Activated T-cell treated with anti-CD3 and anti-CD28 coated beads for 48 hours (primary cell): ENCODE data around the gene ARVCF.
A peak's percentile ranks its signal among the peaks of the same experiment; 100 is the strongest.

ENCODE experiments used
- DNase-seq: peaks from one replicate; pipeline ENCODE4 v3.0.0-alpha.2; 2020; ENCODE audit warnings: low read depth

ARVCF gene

GRCh38 chr22:20031732-20032406, 15.2 kb upstream of the ARVCF start:
- DNase-seq: no peak

- DNase-seq: no peak
These were observed 13.1 kb upstream of the ARVCF start for GRCh38 chr22:20029550-20030225.

GRCh38 chr22:20028855-20029549, 12.4 kb upstream of the ARVCF start:
- DNase-seq: no peak

DNA sequence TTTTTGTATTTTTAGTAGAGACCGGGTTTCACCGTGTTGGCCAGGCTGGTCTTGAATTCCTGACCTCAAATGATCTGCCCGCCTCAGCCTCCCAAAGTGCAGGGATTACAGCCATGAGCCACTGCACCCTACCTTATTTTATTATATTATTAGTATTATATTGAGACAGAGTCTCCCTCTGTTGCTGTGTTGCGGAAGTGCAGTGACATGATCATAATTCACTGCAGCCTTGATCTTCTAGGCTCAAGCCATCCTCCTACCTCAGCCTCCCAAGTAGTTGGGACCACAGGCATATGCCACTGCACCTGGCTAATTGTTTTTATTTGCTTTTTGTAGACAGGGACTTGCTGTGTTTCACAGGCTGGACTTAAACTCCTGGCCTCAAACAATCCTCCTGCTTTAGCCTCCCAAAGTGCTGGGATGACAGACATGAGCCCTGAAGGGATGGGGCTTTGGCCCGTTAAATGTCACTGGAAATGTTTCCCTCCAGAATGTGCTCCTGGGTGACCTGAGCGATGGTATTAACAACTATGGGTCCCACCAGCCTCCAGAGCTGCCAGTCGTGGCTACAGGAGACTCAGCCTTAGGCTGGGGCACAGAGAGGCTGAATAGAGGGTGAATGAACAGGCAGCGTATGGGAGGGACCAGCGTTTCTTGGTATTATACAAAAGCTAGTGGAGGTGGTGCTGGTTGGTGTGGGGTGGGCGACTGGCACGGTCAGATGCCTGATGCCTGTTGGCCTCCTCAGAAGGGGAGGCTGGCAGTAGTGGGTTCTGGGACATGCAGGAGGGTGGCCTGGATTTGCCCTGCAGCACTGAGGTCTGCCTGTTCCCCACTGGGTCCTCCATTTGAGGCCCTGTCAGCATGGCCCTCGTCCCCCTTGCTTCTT, 11.6 kb upstream of the ARVCF start:
- no peak for DNase-seq

DNA sequence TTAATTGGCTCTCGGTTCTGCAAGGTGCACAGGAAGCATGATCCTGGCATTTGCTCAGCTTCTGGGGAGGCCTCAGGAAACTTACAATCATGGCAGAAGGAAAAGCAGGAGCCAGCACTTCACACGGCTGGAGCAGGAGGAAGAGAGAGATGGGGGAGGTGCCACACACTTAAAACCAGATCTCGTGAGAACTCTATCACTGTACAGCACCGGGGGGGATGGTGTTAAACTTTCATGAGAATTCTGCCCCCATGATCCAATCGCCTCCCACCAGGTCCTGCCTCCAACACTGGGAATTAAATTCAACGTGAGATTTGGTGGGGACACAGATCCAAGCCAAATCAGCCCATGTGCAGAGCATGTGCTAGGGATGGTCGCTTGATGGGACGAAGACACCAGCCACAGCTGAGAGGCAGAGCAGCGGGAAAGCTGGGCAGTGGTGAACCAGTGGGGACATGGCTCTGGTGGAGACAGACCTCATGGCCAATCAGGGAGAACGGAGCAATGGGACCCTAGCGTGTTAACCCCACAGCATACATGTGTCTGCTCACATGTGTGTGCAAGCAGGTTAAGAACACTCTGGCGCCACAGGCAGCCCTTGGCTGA, 10.5 kb upstream of the ARVCF start:
- no peak for DNase-seq

DNA sequence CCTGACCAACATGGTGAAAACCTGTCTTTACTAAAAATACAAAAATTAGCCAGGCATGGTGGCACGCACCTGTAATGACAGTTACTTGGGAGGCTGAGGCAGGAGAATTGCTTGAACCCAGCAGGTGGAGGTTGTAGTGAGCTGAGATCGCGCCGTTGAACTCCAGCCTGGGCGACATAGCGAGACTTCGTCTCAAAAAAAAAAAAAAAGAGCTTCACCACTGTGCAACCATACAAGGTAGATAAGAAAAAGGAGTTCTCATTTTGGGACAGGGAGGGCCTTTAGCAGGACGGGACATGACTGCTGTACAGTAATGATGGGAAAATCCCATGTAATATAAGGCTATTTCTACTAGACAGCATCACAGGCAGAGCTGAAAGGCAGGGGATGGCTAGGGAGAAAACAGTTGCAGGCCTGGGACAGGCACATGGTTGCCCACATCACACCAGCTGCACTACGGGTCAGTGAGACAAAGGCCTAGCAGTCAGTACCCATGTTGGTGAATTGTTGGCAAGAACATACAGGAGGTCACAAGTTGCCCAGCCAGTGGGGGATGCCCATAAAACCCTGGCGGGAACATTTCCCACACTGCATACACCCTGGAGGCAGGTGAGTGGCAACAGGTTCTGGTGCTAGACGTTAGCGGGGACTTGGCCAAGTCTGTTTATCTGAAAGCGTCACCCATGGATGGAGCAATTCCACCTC, 9.7 kb upstream of the ARVCF start:
- DNase-seq: no peak

- DNase-seq: no peak
These were observed 9.0 kb upstream of the ARVCF start for GRCh38 chr22:20025401-20026203.

DNA sequence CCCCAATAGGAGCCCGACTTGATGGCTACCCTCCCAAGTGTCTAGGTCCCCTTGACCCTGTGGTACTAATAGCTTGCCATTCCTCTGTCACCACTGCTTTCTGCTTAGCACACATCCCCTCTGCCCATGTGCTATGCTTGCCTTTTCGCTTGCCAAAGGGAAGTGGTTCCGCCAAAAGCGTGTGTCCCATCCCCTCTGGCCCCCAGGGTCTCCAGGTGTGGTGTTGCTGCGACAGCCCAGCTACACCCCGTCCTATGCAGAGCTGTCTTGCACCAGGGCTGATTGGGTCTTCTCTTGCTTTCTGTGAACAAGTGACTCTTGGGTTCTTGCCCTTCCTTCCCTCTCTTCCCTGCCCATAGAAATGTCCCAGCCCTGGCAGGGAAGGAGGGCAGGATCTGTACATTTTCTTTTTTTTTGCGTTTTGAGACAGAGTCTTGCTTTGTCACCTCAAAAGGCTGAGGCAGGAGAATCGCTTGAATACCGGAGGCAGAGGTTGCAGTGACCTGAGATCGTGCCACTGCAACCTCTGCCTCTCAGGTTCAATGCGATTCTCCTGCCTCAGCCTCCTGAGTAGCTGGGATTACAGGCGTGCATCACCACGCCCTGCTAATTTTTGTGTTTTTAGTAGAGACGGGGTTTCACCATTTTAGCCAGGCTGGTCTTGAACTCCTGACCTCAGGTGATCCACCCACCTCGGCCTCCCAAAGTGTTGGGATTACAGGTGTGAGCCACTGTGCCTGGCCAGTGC, 8.2 kb upstream of the ARVCF start:
- DNase-seq: no peak

DNA sequence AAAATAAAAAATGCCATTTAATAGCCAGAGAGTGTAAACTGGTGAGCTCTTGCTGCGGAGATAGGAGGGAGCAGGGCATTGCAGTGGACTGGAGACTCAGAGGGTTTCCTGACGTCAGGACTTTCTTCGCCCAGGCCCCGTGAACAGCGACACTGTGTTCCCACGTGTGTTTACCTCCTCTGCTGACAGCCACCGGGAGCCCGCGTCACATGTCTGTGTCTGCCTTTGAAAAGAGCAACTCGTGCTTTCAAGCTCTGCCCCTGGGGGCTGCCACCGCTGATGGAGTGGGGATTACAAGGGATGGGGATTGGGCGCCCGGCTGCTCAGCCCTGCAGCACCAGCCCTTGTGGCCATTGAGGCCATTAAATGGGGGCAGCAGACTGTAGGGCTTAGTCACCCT, 7.6 kb upstream of the ARVCF start:
- DNase-seq: no peak

DNA sequence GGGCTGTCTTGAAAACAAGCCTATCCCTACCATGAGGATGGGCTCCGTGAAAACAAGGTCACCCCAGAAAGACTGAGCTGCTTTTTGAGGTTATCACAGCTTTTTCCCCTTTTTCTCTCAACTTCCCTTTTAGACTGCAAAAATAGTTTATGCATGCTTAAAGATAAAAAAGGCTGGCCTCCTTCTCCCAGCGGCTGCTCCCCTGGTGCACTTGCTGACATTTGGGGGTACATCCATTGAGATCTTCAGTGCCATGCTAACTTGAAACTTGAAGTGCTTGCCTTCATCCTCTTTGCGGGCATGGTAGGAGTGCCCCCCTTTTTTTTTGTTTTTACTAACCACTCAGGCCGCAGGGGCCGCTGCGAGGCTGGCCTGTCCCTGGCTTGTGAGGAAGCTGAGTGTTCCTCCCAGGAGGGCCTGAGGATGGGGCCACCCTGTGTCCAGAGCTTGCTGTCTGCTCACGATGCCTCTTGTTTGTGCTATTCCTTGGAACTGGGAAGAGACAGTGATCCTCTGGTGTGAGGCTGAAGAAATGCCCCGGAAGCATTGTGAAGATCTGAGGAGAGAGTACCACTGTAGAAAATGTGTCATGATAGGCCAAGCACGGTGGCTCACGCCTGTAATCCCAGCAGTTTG, 6.5 kb upstream of the ARVCF start:
- DNase-seq: no peak

DNA sequence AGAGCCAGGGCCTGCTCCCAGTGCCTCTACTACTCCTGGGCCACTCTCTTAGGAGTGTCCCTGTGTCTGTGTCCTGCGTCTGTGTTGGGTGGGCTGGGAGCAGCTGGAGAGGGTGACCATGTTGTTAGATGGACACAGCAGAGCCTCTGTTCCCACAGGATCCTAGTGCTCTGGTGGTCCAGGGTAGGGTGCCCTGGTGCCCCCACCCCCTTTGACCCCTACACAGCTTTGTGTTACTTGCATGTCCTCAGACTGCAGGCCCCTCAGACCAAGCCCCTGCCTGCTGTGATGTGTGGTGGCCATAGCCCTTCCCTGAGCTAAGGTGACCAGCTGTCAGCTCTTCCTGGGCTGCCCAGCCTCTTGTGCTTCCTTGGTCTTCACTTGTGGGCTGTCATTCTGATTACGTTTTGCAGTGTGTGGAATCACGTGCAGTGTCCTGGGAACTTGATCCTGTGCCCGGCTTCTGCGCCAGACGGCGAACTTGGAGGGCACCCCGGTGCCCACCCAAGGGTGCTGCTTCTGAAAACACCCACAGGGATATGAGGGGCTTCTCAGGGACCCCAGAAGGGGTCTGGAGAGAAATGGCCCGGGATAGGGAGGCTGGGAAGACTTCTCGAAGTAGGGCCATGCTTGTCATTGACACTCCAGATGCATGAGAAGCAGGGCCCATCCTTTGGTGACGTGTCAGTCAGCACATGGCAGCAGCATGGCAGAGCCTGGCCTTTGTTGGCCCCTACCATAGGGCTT, 5.8 kb upstream of the ARVCF start:
- DNase-seq: no peak

- DNase-seq: no peak
These were observed 4.9 kb upstream of the ARVCF start for GRCh38 chr22:20021196-20022181.

- DNase-seq: peak; percentile 97
These were observed 4.0 kb upstream of the ARVCF start, which contains the start of gene TANGO2 for GRCh38 chr22:20020533-20021195. Gene TANGO2, plus strand, starts transcription at chr22:20021110. Its CDS starts 15,689 bp downstream, at chr22:20036799.

DNA sequence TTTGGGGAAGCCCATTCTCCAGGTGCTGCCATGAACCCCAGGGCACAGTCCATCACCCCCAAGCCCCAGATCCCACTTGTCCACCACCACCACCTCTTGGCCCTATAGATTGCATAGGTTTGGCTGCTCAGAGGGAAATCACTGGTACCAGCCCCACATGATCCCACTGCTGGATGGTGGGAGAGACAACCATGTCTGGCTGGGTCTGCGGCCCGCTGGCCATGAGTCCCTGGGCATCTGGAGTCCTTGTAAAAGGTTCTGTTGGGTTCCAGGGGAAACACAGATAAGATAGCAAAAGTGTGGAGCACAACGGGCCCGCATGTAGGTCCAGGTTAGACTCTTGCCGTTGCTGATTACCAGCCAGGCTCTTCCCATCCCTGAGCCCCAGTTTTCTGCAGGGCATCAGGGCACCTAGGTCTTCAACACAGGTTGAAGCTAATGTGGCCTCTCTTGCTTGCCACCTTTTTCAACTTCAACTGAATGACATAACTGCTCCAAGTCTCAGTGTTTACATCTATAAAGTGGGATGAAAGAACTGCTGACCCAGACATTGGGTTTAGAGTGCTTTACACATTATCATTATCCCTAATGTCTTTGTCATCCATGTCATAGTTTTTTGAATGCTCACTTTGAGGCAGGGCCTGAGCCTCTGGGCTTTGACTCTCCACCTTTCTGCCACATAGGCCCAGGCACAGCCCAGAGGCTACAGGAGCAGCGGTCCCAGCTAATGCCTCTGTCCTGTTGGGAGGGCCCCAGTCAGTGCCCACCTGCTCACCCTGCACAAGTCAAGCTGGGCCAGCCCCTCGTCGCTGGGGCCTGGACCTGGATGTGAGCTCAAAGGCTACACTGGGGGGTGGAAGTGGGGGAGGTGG, 3.3 kb upstream of the ARVCF start:
- DNase-seq: no peak

DNA sequence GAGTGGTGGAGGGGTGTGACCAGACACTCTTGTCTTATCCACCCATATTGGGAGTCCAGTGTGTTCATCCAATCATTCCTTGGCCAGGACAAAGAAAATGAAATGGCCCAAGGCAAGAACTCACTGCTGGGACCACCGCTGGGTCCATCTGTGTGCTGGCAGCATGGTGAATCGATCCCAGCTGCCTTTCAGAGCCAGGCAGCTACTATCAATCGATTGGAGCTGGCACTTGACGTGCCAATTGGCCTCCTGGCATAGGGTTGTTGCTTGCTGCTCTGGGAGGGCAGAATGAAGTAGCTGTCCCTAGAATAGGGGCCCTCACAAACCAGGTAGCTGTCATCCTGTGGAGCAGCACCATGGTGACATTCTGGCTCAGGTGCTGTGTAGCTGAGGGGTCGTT, 1.4 kb upstream of the ARVCF start:
- DNase-seq: no peak

DNA sequence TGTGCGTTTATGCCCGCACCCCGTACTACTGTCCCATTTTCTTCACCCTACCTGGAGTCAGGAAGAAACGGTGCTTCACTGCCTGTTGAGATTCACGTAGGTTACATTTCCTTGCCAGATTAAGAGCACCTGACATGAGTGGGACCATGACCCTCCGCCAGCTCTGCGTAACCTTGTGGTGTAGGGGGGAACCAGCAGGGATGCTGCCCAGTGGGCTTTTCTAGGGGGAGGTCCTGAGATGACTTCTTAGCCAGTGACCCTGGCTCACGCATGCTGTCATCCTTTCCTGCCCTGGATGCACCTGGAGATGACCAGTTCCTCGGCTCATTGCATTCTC, 967 bp upstream of the ARVCF start:
- DNase-seq: no peak
